Stimulated activated CD4-positive, alpha-beta T cell treated with anti-CD3 and anti-CD28 coated beads, Interleukin-15, amount 100 ng/mL, for 24 hours (primary cell): ENCODE data around the gene CARM1.
"Not testable (repeated sequence)": the region's sequence is repeated elsewhere in the genome, so short reads cannot be mapped to it uniquely, and the experiment has no call there.

Experiments
- DNase-seq: peaks from one replicate; pipeline ENCODE4 v3.0.0-alpha.2; 2020

Gene CARM1

DNA sequence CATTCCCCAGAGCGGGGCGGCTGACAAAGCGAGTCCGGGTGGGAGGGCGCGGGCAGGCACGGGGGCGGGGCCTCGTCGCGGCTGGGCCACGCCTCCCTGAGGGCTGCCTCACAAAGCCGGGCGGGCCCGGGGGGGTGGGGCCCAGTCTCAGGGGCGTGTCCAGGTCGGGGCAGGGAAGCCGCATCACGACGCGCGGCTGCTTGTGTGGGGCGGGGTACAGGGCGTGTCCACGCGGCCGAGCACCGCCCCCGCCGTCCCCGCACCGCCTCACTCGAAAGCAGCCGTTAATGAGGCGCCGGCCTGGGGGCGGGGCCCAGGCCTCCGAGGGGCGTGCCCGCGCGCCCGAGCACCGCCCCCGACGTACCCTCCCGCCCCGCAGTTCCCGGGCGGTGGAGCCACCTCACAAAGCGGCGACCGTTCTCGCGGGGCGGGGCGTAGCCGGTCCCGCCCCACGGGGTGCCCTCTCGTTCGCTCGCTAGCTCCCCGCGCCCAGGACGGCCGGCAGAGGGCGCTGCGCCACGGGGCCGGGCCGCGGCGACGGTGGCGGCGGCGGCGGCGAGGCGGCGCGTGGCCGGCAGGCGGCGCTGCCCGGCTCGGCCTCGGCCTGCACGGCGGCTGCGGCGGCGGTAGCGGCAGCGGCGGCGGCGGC is at the start of gene CARM1:
TSS of gene CARM1 (plus strand) at position 599 of the 649 bp plus-strand sequence. CDS start 150 bp downstream, outside the sequence.
- peak; percentile 99 for DNase-seq

DNA sequence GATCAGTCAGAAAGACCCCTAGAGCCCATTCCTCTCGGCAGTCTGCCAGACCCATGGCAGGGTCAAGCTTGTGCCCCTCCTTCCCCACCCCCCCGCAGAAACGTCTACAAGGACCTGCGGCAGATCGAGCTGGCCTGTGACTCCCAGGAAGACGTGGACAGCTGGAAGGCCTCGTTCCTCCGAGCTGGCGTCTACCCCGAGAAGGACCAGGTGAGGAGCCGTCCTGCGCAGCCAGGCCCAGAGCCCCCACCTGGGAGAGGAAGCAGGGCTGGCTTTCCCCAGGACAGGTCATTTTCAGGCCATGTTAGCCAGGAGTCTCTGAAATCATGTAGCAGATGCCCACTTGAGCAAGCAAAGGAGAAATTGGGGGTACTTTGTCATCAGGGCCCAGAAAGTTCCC is 47.7 kb upstream of the CARM1 start:
- DNase-seq = no peak

DNA sequence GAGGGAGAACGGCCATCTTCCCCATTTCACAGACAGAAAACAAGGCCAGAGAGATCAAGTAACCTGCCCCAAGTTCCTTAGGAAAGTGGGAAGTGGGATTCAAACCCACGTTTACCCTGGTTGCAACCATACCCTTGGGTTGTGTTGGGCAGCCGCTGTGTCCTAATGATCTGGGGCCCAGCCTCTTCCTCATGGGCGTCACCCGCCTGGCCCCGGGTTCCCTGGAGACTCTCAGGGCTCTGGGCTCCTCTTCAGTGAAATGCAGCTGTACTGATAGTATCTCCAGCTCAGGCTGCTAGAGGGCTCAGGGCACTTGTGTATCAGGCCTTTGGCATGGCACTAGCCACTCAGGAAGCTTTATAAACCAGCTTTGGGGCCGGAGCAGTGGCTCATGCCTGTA is 45.1 kb upstream of the CARM1 start:
- DNase-seq = no peak

DNA sequence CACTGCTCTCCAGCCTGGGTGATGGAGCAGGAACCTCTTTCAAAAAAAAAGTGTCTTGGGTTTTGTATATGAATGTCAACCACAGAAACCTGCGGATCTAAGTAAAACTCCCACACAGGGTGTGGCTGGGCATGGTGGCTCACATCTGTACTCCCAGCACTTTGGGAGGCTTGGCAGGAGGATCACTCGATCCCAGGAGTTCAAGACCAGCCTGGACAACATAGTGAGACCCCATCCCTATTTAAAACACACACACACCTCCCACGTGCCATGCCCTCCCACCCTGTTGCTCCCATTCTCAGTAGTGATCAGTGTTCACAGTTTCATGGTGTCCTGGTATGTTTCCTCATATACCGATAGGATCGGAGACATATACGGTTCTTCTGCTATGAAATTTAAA is 44.5 kb upstream of the CARM1 start:
- no peak for DNase-seq

DNA sequence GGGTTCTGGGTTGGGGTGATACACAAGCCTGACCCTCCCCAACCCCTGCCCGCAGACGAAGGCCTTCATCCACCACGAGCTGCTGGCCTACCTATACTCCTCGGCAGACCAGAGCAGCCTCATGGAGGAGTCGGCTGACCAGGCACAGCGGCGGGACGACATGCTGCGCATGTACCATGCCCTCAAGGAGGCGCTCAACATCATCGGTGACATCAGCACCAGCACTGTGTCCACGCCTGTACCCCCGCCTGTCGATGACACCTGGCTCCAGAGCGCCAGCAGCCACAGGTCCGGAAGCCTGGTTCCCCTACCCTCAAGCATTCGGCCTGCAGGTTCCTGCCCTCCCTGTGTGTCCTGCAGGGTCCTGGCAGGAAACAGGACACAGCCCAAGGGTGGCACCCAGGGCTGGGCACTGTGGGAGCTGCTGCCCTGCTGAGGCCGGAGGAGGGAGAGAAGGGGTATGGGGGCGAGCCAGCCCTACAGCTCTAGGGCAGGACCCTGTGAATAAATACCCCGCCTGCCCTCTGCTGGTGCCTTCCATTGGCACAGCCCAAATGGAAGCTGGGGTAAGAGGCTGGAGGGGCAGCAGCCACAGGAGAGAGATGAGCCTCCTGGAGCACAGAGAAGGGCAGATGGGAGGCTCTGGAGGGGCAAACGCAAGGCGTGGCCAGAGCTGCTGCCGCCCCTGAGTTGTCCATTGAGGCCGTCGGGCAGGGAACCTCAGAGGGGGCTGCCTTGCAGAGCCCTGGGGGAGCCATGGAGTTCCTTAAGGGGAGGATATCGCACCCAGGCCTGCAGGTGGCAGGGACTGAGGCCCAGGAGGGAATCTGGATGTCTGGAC is 42.2 kb upstream of the CARM1 start:
- no peak for DNase-seq

DNA sequence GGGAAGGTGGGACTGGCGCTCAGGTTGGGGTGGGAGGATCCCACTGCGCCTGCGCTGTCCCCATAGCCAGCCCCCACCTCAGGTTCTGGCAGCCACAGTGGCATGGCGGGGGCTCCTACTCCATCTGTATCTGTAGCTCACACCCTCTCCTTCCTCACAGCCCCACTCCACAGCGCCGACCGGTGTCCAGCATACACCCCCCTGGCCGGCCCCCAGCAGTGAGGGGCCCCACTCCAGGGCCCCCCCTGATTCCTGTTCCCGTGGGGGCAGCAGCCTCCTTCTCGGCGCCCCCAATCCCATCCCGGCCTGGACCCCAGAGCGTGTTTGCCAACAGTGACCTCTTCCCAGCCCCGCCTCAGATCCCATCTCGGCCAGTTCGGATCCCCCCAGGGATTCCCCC is 41.4 kb upstream of the CARM1 start:
- DNase-seq = no peak

DNA sequence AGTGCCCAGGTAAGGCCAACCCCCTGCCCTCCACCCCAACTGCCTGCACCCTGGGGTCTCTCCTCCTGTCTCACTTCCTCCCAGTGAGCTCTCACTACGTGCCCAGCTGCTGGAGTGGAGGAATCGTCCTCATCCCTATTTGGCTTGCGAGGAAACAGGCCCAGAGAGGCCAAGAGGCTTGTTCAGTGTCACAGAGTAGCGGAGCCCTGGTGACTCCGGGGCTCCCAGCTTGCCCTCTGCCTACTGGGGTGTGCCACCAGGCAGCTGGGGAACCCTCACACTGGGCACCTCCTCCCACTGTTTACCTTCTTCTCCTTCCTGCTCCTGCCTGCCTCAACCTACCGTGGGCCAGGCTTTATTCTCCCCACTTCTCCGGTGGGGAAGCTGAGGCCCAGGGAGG is 41.0 kb upstream of the CARM1 start:
- DNase-seq = no peak

DNA sequence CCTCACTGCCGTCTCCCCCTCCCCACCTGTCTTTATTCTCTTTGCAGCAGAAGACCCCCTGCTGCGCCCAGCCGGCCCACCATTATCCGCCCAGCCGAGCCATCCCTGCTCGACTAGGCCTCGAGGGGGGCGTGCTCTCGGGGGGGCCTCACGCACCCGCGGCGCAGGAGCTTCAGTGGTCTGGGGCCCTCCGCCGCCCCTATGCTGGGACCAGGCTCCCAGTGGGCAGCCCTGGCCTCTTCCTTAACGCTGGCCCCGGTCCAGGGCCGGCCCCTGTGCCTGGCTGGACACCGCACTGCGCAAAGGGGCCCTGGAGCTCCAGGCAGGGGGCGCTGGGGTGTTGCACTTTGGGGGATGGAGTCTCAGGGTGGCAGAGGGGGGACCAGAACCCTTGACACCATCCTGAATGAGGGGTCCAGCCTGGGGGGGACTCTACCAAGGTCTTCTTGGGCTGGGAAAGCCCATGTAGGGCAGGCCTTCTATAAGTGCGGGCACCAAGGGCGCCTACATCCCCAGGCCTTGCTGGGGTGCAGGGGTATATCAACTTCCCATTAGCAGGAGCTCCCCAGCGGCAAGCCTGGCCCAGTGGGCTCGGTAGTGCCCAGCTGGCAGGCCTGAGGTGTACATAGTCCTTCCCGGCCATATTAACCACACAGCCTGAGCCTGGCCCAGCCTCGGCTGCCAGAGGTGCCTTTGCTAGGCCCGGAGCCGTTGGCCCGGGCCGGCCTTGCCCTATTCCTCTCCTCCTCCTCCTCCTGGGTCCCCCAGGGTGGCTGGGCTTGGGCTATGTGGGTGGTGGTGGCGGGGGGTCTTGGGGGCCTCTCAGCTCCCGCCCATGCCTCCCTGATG is 40.2 kb upstream of the CARM1 start:
- DNase-seq = no peak

DNA sequence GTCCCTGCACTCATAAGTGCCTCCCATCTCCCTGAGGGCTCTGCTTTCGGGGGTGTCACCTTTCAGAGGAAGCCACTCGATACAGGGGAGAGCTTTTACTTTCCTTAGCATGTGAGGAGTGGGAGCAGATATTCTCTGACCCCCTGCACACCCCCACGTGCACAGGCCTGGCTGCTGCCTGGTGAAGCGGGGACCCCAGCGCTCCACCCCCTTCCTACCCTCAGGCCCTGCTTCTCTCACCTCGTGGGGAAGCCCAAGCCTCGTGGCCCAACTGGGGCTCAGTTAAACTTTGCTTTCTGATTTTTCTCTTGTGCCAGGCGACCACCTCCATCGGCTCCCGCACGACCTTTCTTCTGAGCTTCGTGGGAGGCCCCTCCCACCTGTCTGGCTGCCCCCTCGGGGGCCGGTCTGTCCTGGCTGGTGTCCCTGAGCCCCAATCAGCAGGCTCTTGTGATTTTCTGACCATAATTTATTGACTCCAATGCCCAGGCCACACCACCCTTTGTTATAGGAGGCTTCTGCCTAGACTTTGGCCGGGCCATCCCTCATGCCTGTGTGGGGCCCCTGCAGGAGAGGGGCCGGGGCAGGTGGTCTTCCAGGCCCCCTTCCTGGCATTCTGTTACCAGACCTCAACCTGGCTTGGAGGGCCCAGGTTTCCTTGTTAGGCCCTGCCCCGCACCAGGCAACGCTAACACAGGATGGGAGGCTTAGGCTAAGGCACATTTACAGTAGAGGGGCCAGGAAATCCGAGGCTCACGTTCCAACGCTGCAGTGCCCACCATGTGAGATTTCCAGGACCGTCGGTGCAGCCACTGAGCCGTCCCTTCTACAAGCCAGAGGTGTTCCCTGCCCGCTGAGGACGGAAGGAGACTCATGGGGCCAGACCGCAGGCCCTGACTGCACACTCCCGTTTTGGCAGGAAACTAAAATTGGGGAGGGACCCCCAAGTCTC is 39.1 kb upstream of the CARM1 start:
- DNase-seq = no peak

DNA sequence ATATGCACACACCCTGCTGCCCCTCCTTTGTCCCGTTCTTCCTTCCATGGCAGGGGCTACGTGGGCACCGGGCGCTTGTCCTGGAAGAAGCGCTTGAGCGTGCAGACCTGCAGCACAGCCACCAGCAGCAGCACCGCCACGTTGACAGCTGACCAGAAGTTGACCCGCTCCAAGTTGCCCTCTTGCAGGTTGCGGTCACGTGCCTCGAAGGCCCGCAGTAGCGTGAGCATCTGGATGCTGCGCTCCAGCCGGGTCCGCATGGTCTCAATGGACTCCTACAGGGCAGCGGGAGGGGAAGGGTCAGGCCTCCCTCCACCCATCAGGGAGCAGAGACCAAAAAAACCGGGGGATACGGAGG is 38.4 kb upstream of the CARM1 start:
- no peak for DNase-seq

DNA sequence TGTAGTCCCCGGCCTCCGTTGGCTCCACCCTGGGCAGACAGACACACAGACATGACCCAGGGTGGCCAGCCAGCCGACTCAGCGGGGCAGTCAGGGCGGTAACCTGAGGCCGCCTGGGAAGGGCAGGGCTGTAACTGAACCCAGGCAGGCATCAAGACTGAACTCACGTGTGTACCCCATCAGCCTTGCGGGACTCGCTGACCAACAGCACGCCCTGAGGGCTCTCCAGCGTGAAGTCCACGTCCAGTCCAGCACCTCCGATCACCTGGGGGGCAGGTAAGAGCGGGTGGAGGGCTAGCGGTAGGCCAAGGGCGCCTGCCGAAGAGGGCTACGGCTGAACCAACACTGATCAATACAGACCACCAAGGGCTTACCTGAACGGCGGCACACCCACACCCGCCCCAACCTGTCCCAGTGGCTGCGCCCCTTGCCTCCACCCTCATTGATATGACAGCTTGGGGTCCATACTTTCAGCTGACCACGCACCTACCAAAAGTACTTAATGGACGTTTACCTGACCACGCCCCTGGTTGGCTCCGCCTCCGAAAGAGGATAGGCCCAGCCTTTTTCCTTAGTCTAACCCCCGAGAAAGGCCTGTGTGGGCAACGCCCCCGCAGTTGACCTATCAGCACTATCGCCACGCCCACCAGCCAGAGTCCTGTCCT is 36.1 kb upstream of the CARM1 start:
- DNase-seq = no peak

DNA sequence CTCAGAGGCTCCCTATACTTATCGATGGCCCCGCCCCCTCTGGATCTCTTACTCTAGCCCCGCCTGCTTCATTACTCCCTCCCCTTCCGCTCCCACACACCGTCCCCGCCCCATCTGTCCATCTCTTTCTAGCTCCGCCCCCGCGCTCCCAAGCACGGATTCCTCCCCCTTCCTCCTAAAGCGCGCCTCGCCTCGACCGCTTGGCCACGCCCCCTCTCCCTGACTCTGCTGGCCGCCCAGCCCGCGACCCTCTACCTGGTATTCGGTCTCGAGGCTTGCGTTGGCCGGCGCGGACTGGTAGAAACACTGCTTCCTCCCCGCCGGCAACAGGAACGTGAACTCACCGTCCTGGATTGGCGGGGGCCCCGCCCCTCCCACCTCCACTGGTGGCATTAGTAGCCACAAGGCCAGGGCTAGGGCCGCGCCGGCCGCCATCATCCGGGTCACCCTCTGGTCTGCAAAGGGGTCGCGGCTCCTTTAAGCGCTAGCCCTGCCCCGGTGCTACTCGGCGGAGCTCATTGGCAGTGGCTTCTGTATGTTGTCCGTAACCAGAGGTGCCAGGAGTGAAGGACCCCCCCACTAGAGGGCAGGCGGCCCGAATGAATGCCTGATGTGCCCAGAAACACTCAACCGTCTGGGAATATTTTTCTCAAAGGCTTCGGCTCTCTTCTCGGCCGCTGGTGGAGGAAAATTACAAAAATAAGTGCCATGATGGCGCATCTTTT is 35.4 kb upstream of the CARM1 start, which contains the start of gene TMED1:
TSS of gene TMED1 (minus strand) at position 459 of the 725 bp plus-strand sequence. CDS start at position 438, 21 bp downstream.
- peak; percentile 99 for DNase-seq

DNA sequence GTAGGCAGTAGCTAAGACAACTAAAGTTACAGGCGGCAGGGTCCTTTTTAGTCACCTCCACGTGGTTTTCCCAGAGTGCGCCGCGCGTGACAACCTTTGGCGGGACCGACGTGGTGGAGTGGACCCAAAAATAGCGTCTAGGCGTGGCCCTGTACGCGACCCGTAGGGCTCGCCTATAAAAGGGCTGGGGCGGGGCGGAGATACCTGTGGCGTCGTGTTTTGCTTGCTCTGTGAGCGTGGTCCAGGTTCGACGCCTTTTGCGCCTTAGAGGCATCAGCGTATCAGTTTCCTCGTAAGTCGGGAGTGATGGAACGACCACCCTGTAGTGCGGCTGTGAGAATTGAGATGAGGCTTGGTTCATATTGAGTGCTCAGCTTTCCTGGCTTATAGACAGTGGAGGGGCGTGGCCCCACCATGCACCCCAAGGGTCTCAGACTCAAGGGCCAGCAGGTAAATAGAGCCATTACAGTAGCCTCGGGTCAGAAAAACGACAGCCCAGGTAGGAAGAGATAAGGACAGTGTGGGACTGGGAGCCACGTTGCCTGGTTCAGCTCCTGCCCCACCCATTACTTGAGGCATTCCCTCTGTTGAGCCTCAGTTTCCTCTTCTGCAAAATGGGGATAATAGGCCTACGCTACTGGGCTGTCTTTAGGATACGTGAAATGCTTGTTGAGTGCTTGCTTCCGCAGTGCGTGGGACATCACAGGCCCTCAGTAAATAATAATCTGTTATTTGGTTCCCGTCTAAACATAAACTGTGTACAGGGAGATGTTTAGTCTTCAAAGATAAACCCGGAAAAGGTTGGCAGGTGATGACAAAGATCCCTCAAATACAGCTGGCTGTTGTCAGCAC is 34.6 kb upstream of the CARM1 start:
- peak; percentile 90 for DNase-seq

DNA sequence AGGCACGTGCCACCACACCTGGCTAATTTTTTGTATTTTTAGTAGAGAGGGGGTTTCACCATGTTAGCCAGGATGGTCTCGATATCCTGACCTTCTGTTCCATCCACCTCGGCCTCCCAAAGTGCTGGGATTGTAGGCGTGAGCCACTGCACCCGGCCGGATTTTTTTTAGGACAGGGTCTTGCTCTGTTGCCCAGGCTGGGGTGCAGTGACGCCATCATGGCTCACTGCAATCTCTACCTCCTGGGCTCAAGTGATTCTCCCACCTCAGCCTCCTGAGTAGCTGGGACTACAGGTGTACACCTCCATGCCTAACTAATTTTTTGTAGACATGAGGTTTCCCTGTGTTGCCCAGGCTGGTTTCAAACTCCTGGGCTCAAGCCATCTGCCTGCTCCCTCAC is 33.7 kb upstream of the CARM1 start:
- not testable (repeated sequence) for DNase-seq

DNA sequence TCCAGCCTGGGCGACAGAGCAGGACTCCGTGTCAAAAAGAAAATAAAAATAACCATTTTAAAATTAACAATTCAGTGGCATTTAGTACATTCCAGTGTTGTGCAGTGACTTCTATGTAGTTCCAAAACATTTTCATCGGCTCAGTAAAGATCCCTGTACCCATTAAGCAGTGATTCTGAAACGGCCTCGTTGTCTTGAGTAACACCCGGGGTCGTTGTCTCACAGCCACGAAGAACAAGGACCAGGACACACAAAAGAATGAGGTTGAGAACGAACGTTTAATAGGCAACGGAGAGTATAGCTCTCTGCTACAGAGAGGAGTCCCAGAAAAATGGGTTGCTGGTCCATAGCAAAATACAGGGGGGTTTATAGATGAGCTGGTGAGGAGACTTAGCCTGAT is 33.0 kb upstream of the CARM1 start:
- no peak for DNase-seq

DNA sequence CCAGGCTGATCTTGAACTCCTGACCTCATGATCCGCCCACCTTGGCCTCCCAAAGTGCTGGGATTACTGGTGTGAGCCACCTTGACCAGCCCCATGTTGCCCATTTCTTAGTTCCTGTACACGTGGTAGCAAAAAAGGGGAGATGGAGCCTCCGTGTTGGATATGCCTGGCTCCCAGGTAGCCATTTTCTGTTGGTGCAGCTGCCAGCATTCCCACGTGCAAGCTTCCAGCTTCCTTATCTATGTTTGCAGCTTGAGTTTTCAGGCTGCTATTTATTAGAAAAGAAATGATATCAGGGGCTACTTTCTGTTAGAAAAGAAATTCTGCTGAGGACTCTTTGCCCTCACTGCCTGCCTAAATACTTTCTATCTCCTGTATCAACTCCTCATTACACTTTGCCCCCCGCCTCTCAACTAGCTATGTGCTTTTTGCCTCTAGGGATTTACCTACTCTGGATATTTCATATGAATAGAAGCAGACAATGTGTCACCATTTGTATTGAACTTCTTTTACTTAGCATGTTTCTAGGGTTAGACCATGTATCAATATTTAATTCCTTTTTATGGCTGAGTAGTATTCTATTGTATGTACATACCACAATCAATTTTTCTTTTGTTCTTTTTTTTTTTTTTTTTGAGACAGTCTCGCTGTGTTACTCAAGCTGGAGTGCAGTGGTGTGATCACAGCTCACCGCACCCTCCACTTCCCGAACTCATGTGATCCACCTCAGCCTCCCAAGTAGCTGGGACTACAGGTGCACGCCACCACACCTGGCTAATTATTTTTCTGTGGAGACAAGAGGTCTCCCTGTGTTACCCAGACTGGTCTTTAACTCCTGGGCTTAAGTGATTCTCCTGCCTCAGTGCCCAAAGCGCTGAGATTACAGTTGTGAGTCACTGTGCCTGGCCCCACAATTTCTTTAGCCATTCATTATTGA is 32.0 kb upstream of the CARM1 start:
- DNase-seq = no peak

DNA sequence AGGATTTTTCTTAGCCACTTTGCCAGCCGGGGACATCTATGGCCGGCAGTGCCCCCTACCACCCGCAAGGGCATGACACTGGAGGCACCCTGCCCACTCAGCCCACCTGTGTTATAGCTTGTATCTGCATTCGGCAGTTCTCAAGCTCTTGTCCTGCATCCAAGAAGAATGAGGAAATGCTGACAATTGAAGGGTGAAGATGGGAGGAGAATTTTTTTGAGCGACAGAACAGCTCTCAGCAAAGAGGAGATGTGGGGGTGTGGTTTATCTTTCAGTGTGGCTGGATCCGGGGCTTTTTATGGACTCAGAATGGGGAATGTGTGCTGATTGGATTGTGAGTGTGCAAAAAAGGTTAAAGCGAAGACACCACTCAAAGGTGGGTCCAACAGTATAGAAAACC is 28.6 kb upstream of the CARM1 start:
- no peak for DNase-seq

DNA sequence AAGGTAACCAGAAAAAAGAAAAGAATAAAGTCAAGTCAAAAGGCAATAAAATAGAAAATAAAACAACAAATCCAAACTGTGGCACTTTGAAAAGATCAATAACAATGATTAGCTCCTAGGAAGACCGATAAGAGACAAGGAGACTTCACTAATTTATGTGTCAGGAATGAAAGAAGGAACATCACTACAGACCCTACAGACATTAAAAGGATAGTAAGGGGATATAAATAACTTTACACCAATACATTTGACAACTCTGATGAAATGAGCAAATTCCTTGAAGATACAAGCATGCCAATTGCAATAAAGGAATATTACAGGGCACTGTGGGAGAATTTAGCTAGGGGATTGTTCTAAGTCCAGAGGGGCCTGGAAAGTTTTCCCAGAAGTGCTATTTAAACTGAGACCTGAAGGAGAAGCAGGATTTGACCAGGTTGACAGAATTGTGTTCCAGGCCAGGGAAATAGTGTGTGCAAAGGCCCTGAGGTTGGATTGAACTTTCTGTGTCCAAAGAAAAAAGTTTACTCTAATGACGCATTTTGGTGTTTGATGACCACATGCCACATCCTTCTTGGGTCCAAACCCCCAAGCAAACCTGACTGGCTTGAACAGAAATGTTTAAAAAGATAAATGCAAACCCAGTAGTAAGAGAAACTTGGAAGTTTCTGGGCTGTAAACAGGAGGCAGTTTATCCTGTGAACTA is 24.7 kb upstream of the CARM1 start:
- DNase-seq = no peak
